HepG2 (cell line): ENCODE results near the gene UTP15. TPM values are rescaled to one million over a fixed set of nuclear protein-coding genes. Genes with fewer than 3 reads are reported as not detected.

Experiments used
- ATAC-seq: fragments of 200-7000 bp; cut with Tn5 transposase; 3 replicates; pipeline ENCODE4 v1.9.1; 2020; ENCODE audit warnings: mild to moderate bottlenecking, moderate library complexity
- BruUV-seq: library from RNA; stranded (reverse); fragments of 400-500 nt; replicated peaks from 2 replicates; lab custom pipeline; 2021; lab: Mats Ljungman, UMichigan
- CTCF ChIA-PET: fragments of 300-600 bp; formaldehyde crosslinking; extraction: SDS; loops from one replicate; lab custom pipeline; 2021; ENCODE audit warnings: low total read pairs, inconsistent platforms, low intra/inter-chr PET ratio; lab: Yijun Ruan, JAX
- POLR2A ChIA-PET: fragments of 350-600 bp; sonication (Branson Sonifier 250); formaldehyde crosslinking; loops from one replicate; lab custom pipeline; 2020; ENCODE audit warnings: antibody characterized with exemption, inconsistent platforms; lab: Yijun Ruan, JAX
- DNase-seq: peaks from one replicate; pipeline ENCODE4 v3.0.0-alpha.2; 2015; ENCODE audit warnings: low spot score
- FAIRE-seq: peaks from 3 replicates; lab custom pipeline; 2011; peaks lifted over from hg19 to GRCh38; lab: Jason Lieb, UNC
- H2AFZ ChIP-seq: one replicate; pipeline ENCODE4 v1.6.1; 2011; ENCODE audit warnings: low read length, inconsistent platforms
- H3K27ac ChIP-seq: fragments of 300-600 bp; 3 replicates; pipeline ENCODE4 v1.8.0; 2011; ENCODE audit warnings: mixed run types, mild to moderate bottlenecking, mixed read lengths, low read length, inconsistent platforms; ENCODE audit not compliant: insufficient read depth; ENCODE audit errors: extremely low read length
- H3K27me3 ChIP-seq, 2 experiments: fragments of 200-600 bp in 1 of 2; 2 replicates in 1 of 2; 3 replicates in 1 of 2; pipeline versions ENCODE4 v1.6.0 to v1.8.0; 2011; ENCODE audit warnings: low read length in 2 of 2, mild to moderate bottlenecking in 2 of 2, moderate library complexity in 2 of 2, inconsistent platforms in 1 of 2; ENCODE audit not compliant: insufficient read depth in 2 of 2, control insufficient read depth in 1 of 2
- H3K36me3 ChIP-seq, 2 experiments: fragments of 200-600 bp in 1 of 2; replicated peaks in 1 of 2; 2 replicates in 1 of 2; 3 replicates in 1 of 2; pipeline versions ENCODE4 v1.5.1 to v1.8.0; 2011; ENCODE audit warnings: low read length in 2 of 2, inconsistent platforms in 1 of 2; ENCODE audit not compliant: insufficient read depth in 2 of 2, control insufficient read depth in 1 of 2
- H3K4me1 ChIP-seq: 2 replicates; pipeline ENCODE4 v1.5.1; 2012; ENCODE audit warnings: low read length, inconsistent platforms; ENCODE audit not compliant: insufficient read depth
- H3K4me2 ChIP-seq: 2 replicates; pipeline ENCODE4 v1.6.0; 2011; ENCODE audit warnings: low read depth, low read length, inconsistent platforms
- H3K4me3 ChIP-seq, 3 experiments: fragments of 200-600 bp in 1 of 3; sonication (generic), shearing (Covaris generic) in 1 of 3; replicated peaks in 1 of 3; 2 replicates each; pipeline ENCODE4 v1.5.1; 2011 to 2016; ENCODE audit warnings: low read length in 3 of 3, inconsistent platforms in 2 of 3, low read depth in 2 of 3, mild to moderate bottlenecking in 2 of 3, control low read depth in 1 of 3, mixed read lengths in 1 of 3; ENCODE audit not compliant: insufficient read depth in 1 of 3
- H3K79me2 ChIP-seq: one replicate; pipeline ENCODE4 v1.6.1; 2011; ENCODE audit warnings: low read length, inconsistent platforms; ENCODE audit not compliant: insufficient read depth
- H3K9ac ChIP-seq: 2 replicates; pipeline ENCODE4 v1.6.0; 2011; ENCODE audit warnings: mild to moderate bottlenecking, low read depth, low read length, inconsistent platforms; ENCODE audit not compliant: insufficient read depth
- H3K9me3 ChIP-seq: 2 replicates; pipeline ENCODE4 v1.5.1; 2012; ENCODE audit warnings: mild to moderate bottlenecking, low read length
- H4K20me1 ChIP-seq: 2 replicates; pipeline ENCODE4 v1.6.0; 2011; ENCODE audit warnings: inconsistent platforms, mild to moderate bottlenecking, low read length, moderate library complexity; ENCODE audit not compliant: insufficient read depth
- CBX5 ChIP-seq: sonication (generic); formaldehyde crosslinking; IDR thresholded peaks from 2 replicates; pipeline ENCODE4 v1.4.0; 2020; ENCODE audit warnings: missing genetic modification reagents, borderline replicate concordance
- FOXK2 ChIP-seq: fragments of 450-650 bp; IDR thresholded peaks from 2 replicates; pipeline ENCODE4 v1.6.1; 2016
- HOXA7 ChIP-seq: sonication (generic); formaldehyde crosslinking; IDR thresholded peaks from 2 replicates; pipeline ENCODE4 v1.8.1; 2022; ENCODE audit warnings: mild to moderate bottlenecking, missing genetic modification reagents, moderate library complexity
- KDM1A ChIP-seq: IDR thresholded peaks from 2 replicates; pipeline ENCODE4 v1.6.1; 2016; ENCODE audit warnings: missing compliant biosample characterization
- KDM4B ChIP-seq: sonication (generic); formaldehyde crosslinking; IDR thresholded peaks from 2 replicates; pipeline ENCODE4 v1.4.0; 2020; ENCODE audit warnings: missing genetic modification reagents
- KLF13 ChIP-seq: sonication (generic); formaldehyde crosslinking; IDR thresholded peaks from 2 replicates; pipeline ENCODE4 v1.4.0; 2020; ENCODE audit warnings: mild to moderate bottlenecking, missing genetic modification reagents
- NFYB ChIP-seq: sonication (generic); formaldehyde crosslinking; IDR thresholded peaks from 2 replicates; pipeline ENCODE4 v1.4.0; 2020; ENCODE audit warnings: missing genetic modification reagents
- PHF21A ChIP-seq: sonication (generic); formaldehyde crosslinking; IDR thresholded peaks from 2 replicates; pipeline ENCODE4 v1.5.0; 2020; ENCODE audit warnings: mild to moderate bottlenecking, missing genetic modification reagents
- RAD51 ChIP-seq: fragments of 450-650 bp; IDR thresholded peaks from 2 replicates; pipeline ENCODE4 v1.6.1; 2016; ENCODE audit warnings: borderline replicate concordance
- SAFB2 ChIP-seq: sonication (generic); formaldehyde crosslinking; IDR thresholded peaks from 2 replicates; pipeline ENCODE4 v1.5.1; 2020; ENCODE audit warnings: missing genetic modification reagents, low read depth, mild to moderate bottlenecking, borderline replicate concordance
- SIN3B ChIP-seq: fragments of 150-350 bp; IDR thresholded peaks from 2 replicates; pipeline ENCODE4 v1.6.1; 2014; ENCODE audit warnings: low read length
- SYNCRIP ChIP-seq: fragments of 200-400 bp; formaldehyde crosslinking; IDR thresholded peaks from 2 replicates; pipeline ENCODE4 v1.6.1; 2018; ENCODE audit warnings: mild to moderate bottlenecking, low read depth, low read length; ENCODE audit not compliant: insufficient read depth
- U2AF2 ChIP-seq: fragments of 200-400 bp; formaldehyde crosslinking; IDR thresholded peaks from 2 replicates; pipeline ENCODE4 v1.6.1; 2017; ENCODE audit warnings: low read depth, mild to moderate bottlenecking, low read length
- ZNF431 ChIP-seq: sonication (generic); formaldehyde crosslinking; IDR thresholded peaks from 2 replicates; pipeline ENCODE4 v1.9.0; 2022; ENCODE audit warnings: missing genetic modification reagents, low read depth, mild to moderate bottlenecking, borderline replicate concordance
- ZNF629 ChIP-seq: sonication (generic); formaldehyde crosslinking; conservative IDR thresholded peaks from 2 replicates; pipeline ENCODE4 v1.5.0; 2020; ENCODE audit warnings: missing genetic modification reagents
- ZNF777 ChIP-seq: sonication (generic); formaldehyde crosslinking; IDR thresholded peaks from 2 replicates; pipeline ENCODE4 v1.4.0; 2020; ENCODE audit warnings: missing genetic modification reagents
- WGBS: methylation state at CpG from one replicate; pipeline ENCODE4 v1.1.6; 2017; ENCODE audit warnings: low lambda C conversion rate; 5-methylcytosine and 5-hydroxymethylcytosine counted together
- in situ Hi-C: cut with HindIII; loops from 2 replicates; pipeline ENCODE4 v1.10.0; 2017; ENCODE audit warnings: low pct_unique_long_range_greater_than_20kb; ENCODE audit not compliant: extremely low pct_ligation_motif_present
- intact Hi-C: fragments of 100-400 bp; cut with micrococcal nuclease; formaldehyde crosslinking; loops from one replicate; pipeline ENCODE4 v1.10.0; 2022; ENCODE audit not compliant: unreplicated experiment
- polyA plus RNA-seq, 8 experiments: library from polyadenylated mRNA; depleted of rRNA in 3 of 8; stranded (reverse) in 7 of 8; unstranded in 1 of 8; fragments of >200 nt; fragmentation: Illumina TruSeq in 4 of 8; extraction: Trizol in 4 of 8; gene quantifications; 2 replicates each; pipeline versions ENCODE4 v1.2.1 to v1.2.3, GENCODE V29; 2011 to 2016; ENCODE audit warnings: low read depth in 4 of 8, missing spikeins in 1 of 8, mixed read lengths in 1 of 8; ENCODE audit not compliant: insufficient read depth in 1 of 8
- total RNA-seq, 5 experiments: library from RNA; depleted of rRNA; stranded (reverse); fragments of >200 nt; fragmentation: Illumina TruSeq; extraction: Trizol; gene quantifications; 2 replicates each; pipeline ENCODE4 v1.2.3, GENCODE V29; 2016; ENCODE audit warnings: low read depth in 1 of 5
- TF ChIP-seq, protein P1 (sequence below): sonication (generic); formaldehyde crosslinking; IDR thresholded peaks from 2 replicates; pipeline ENCODE4 v1.8.0; 2022; ENCODE audit warnings: mild to moderate bottlenecking, missing genetic modification reagents, moderate library complexity
- TF ChIP-seq, protein P2 (sequence below): sonication (generic); formaldehyde crosslinking; IDR thresholded peaks from 2 replicates; pipeline ENCODE4 v1.5.0; 2020; ENCODE audit warnings: missing genetic modification reagents
- TF ChIP-seq, protein P3 (sequence below): IDR thresholded peaks from 2 replicates; pipeline ENCODE4 v1.6.1; 2012; ENCODE audit warnings: inconsistent platforms

Gene UTP15
- total and polyA plus RNA-seq, 2 of the 13 experiments (the other 11 are each of a cell fraction or from before 2014, with no cell fraction given), result 7.3 to 35.8 TPM

DNA sequence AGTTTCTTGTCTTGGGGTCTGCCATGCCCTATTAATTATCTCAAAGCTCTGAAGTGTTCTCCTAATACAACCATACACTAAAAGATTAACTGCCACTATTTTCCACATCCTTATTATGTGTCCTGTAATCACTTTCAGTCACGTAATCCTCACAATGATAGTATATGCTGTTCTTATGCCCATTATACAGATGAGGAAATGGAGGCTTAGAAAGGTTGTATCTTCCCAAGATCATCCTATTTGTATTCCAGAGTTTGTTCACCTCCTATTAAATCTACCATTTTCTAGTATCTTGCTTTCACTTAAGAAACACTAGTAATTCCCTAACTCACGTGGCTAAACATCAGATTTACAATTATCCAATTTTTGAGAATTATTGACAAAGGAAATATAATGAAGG lies 57.5 kb downstream of the UTP15 start:
- BruUV-seq, result no TSS peak
- in situ Hi-C loops, result no loop called here

DNA sequence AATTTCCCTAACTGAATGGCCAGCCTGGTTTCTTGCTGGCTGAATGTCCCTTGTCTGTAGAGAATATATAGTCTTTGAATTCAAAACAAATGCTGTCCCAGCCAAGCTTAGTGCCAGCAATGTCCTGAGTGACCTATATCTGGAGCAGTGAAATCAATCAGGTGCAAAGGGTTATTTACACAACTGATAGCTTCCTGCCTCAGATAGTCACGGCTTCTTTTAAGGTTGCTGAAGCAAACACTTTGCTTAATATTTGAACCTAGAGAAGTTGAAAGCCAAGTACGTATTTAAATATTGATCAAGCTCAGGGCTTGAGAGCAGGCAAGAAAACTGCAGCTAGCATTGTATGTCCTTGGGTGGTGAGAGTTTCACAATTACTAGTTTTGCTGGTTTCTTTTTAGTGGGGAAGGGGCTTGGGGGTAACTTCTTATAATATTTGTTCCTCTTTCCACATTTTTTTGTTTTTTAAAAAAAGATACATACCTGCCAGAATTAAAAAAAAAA lies 58.4 kb downstream of the UTP15 start:
- no TSS peak for BruUV-seq
- H3K4me1 ChIP-seq, result peaks cover 55% of the 10 kb centered on the region
- peak overlapping the region; percentile 74 for H3K4me2 ChIP-seq
- in situ Hi-C loops, result no loop called here
- no peak overlapping the region for H2AFZ ChIP-seq
- ChIA-PET CTCF (no interaction called here), POLR2A (interaction anchor here (0.7 to 4.3 kb wide), 24 partner anchors 9 to 1888 kb away, joined by 3 to 30 read pairs (median 6); no protein-coding TSS in a partner anchor)
- H4K20me1 ChIP-seq, result peaks cover 4% of the 10 kb centered on the region
- peak; percentile 85 for ATAC-seq
- H3K27me3 ChIP-seq, result no peaks in the 10 kb centered on the region; a peak in 1 of 5 replicates
- peak overlapping the region in 2 of 3 experiments; percentile 32 to 36; a peak in 3 of 6 replicates for H3K4me3 ChIP-seq
- intact Hi-C loops, result loop anchor here (1.0 kb wide), 1 partner anchor 28 kb away; no protein-coding TSS in a partner anchor
- peak; percentile 98 for FAIRE-seq
- no peaks in the 10 kb centered on the region for H3K9me3 ChIP-seq
- H3K27ac ChIP-seq, result peak overlapping the region; percentile 76
- peak overlapping the region; percentile 44 for H3K9ac ChIP-seq
- H3K79me2 ChIP-seq, result peaks cover 28% of the 10 kb centered on the region
- WGBS, result 0% methylated on average over 2 of the region's 2 CpGs
- peak; percentile 98 for DNase-seq
- H3K36me3 ChIP-seq, result no peaks in the 10 kb centered on the region
- TF ChIP-seq SAFB2 (CRISPR knock-in tag) (no peak; the same call in 1 of the 2 replicates), HOXA7 (no peak), RAD51 (no peak), CBX5 (CRISPR knock-in tag) (0 out of 2 replicates have a peak, but pooled peaks have one; percentile 36), SIN3B (no peak), ZNF777 (no peak), PHF21A (CRISPR knock-in tag) (peak; percentile 95), KLF13 (CRISPR knock-in tag) (no peak), U2AF2 (no peak), FOXK2 (peak; percentile 31; the same call in 1 of the 2 replicates), KDM4B (CRISPR knock-in tag) (0 out of 2 replicates have a peak, but pooled peaks have one; percentile 52), SYNCRIP (no peak), ZNF431 (CRISPR knock-in tag) (no peak)
- TF ChIP-seq, protein P1, sequence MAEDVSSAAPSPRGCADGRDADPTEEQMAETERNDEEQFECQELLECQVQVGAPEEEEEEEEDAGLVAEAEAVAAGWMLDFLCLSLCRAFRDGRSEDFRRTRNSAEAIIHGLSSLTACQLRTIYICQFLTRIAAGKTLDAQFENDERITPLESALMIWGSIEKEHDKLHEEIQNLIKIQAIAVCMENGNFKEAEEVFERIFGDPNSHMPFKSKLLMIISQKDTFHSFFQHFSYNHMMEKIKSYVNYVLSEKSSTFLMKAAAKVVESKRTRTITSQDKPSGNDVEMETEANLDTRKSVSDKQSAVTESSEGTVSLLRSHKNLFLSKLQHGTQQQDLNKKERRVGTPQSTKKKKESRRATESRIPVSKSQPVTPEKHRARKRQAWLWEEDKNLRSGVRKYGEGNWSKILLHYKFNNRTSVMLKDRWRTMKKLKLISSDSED, result no peak
- TF ChIP-seq, protein P2, sequence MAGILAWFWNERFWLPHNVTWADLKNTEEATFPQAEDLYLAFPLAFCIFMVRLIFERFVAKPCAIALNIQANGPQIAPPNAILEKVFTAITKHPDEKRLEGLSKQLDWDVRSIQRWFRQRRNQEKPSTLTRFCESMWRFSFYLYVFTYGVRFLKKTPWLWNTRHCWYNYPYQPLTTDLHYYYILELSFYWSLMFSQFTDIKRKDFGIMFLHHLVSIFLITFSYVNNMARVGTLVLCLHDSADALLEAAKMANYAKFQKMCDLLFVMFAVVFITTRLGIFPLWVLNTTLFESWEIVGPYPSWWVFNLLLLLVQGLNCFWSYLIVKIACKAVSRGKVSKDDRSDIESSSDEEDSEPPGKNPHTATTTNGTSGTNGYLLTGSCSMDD (CRISPR knock-in tag), result no peak
- TF ChIP-seq, protein P3, sequence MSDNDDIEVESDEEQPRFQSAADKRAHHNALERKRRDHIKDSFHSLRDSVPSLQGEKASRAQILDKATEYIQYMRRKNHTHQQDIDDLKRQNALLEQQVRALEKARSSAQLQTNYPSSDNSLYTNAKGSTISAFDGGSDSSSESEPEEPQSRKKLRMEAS, result no peak; the same call in 1 of the 2 replicates

More for the DNA sequence above, 57.5 kb downstream of the UTP15 start:
- Histone ChIP-seq H3K4me1 (peaks cover 53% of the 10 kb centered on the region), H3K79me2 (peaks cover 19% of the 10 kb centered on the region), H3K4me2 (no peak overlapping the region), H3K36me3 (no peaks in the 10 kb centered on the region), H4K20me1 (no peaks in the 10 kb centered on the region; the same call in none of the 2 replicates), H2AFZ (no peak overlapping the region), H3K9ac (no peak overlapping the region), H3K27me3 (no peaks in the 10 kb centered on the region; a peak in 1 of 5 replicates), H3K4me3 (no peak overlapping the region), H3K9me3 (no peaks in the 10 kb centered on the region), H3K27ac (peak overlapping the region; percentile 76)
- 88% methylated on average over 2 of the region's 2 CpGs for WGBS
- CTCF ChIA-PET, result no interaction called here
- DNase-seq (no peak), FAIRE-seq (no peak), ATAC-seq (no peak)
- TF ChIP-seq KDM1A (0 out of 2 replicates have a peak, but pooled peaks have one; percentile 53), ZNF629 (peak; percentile 91), NFYB (CRISPR knock-in tag) (no peak)
- POLR2A ChIA-PET, result interaction anchor here (0.9 to 3.1 kb wide), 9 partner anchors 10 to 200 kb away, joined by 3 to 20 read pairs (median 11); no protein-coding TSS in a partner anchor
- intact Hi-C loops, result no loop called here
